Endothelial cell (in vitro differentiated cells): ENCODE measurements around the gene NDST3. TPM values are rescaled to one million over a fixed set of nuclear protein-coding genes. Genes with fewer than 3 reads are reported as not detected.

Experiments
- DNase-seq: peaks from one replicate; pipeline ENCODE4 v3.0.0; 2021; ENCODE audit warnings: low spot score
- H3K27ac Mint-ChIP-seq: one replicate; pipeline ENCODE4 v1.8.0; 2021; ENCODE audit warnings: mixed read lengths, inconsistent platforms; ENCODE audit not compliant: unreplicated experiment
- H3K27me3 Mint-ChIP-seq: one replicate; pipeline ENCODE4 v1.8.0; 2021; ENCODE audit warnings: mild to moderate bottlenecking, moderate library complexity, mixed read lengths, inconsistent platforms; ENCODE audit not compliant: unreplicated experiment
- H3K36me3 Mint-ChIP-seq: one replicate; pipeline ENCODE4 v1.8.0; 2021; ENCODE audit warnings: mild to moderate bottlenecking, low read depth, mixed read lengths, inconsistent platforms; ENCODE audit not compliant: unreplicated experiment
- H3K4me1 Mint-ChIP-seq: one replicate; pipeline ENCODE4 v1.8.0; 2021; ENCODE audit warnings: mild to moderate bottlenecking, mixed read lengths, inconsistent platforms; ENCODE audit not compliant: unreplicated experiment
- H3K4me3 Mint-ChIP-seq: one replicate; pipeline ENCODE4 v1.8.0; 2021; ENCODE audit warnings: mild to moderate bottlenecking, mixed read lengths, inconsistent platforms; ENCODE audit not compliant: unreplicated experiment
- H3K9me3 Mint-ChIP-seq: one replicate; pipeline ENCODE4 v1.8.0; 2021; ENCODE audit warnings: mixed read lengths, inconsistent platforms; ENCODE audit not compliant: unreplicated experiment
- total RNA-seq: library from RNA; stranded (reverse); fragmentation: NEBNext Ultra II Directional; extraction: Animal tissue kit (Norgen Biotek cat#: 25700); gene quantifications from one replicate; pipeline ENCODE4 v1.2.1, GENCODE V29; 2021; ENCODE audit not compliant: unreplicated experiment
- TF ChIP-seq, protein P1 (sequence below): fragments of 200-600 bp; sonication (generic); IDR thresholded peaks from one replicate; pipeline ENCODE4 v1.5.0; 2021; ENCODE audit warnings: antibody characterized with exemption; ENCODE audit not compliant: unreplicated experiment

Gene NDST3
- total RNA-seq, 1 donor from 2014 or later = 11.9 TPM

DNA sequence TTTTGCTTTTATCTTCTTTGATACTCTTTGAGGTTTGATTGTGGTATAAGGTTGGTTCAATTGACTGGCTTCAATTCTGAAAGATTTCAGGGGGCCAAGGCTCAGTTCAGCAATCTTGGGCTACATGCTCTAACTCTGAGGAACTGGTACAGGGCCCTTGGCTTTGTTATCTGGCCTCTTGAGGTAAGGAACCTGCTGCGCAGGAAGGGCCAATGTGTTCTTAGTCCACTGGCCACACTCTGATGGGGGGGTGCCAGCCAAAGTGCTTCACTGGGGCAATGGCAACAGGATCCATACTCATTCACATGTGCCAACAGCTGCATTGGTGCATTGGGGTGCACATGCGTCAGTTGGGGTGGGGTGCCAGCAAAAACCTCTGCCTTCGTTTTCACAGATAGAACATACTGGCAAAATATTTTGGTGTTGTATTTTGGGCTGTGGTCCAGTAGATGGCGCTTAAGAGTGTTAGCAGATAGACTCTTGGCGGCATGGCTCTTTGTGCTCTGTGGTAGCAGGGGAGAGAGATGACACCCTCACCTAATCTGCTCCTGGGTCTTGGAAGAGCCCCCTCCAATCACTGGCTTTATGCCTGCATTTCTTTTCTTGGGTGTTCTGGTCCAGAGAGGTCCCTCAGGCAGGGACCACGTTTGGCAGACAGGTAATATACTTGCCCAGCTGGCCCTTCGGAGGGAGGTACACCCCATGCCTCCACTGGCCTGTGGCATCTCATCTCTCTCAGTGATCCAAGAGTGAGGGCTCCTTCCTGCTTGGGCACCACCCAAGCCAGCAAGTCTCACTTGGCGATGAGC is 42.9 kb downstream of the NDST3 start:
- H3K27me3 Mint-ChIP-seq = peaks cover 1% of the 10 kb centered on the region
- DNase-seq = peak; percentile 27

DNA sequence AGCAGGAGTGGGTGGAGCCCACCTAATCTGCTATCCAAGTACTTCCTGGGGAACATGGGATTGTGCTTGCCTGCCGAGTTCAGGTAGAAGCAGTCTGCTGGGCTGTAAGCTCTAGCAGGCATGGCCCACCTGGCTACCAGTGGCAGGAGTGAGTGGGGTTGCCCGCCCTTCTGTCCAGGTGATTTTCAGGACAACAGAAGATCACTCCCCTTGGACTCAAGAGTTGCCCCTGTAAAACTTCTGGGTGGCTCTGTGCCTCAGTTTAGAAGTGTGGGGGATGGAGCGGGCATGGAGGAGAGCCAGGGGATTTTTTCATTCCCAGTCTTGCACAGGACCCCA is 43.5 kb downstream of the NDST3 start:
- H3K9me3 Mint-ChIP-seq = no peaks in the 10 kb centered on the region
- H3K27ac Mint-ChIP-seq = no peak overlapping the region
- peaks cover 3% of the 10 kb centered on the region for H3K4me1 Mint-ChIP-seq
- peaks cover 1% of the 10 kb centered on the region for H3K27me3 Mint-ChIP-seq
- peaks cover 4% of the 10 kb centered on the region for H3K36me3 Mint-ChIP-seq
- no peak for DNase-seq
- H3K4me3 Mint-ChIP-seq = no peak overlapping the region
- TF ChIP-seq, protein P1, sequence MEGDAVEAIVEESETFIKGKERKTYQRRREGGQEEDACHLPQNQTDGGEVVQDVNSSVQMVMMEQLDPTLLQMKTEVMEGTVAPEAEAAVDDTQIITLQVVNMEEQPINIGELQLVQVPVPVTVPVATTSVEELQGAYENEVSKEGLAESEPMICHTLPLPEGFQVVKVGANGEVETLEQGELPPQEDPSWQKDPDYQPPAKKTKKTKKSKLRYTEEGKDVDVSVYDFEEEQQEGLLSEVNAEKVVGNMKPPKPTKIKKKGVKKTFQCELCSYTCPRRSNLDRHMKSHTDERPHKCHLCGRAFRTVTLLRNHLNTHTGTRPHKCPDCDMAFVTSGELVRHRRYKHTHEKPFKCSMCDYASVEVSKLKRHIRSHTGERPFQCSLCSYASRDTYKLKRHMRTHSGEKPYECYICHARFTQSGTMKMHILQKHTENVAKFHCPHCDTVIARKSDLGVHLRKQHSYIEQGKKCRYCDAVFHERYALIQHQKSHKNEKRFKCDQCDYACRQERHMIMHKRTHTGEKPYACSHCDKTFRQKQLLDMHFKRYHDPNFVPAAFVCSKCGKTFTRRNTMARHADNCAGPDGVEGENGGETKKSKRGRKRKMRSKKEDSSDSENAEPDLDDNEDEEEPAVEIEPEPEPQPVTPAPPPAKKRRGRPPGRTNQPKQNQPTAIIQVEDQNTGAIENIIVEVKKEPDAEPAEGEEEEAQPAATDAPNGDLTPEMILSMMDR = no peak

More for the DNA sequence above, 42.9 kb downstream of the NDST3 start:
- H3K36me3 Mint-ChIP-seq = peaks cover 3% of the 10 kb centered on the region
- H3K4me3 Mint-ChIP-seq = no peak overlapping the region
- H3K4me1 Mint-ChIP-seq = peaks cover 3% of the 10 kb centered on the region
- H3K9me3 Mint-ChIP-seq = no peaks in the 10 kb centered on the region
- TF ChIP-seq, protein P1 = peak; percentile 60
- no peak overlapping the region for H3K27ac Mint-ChIP-seq

DNA sequence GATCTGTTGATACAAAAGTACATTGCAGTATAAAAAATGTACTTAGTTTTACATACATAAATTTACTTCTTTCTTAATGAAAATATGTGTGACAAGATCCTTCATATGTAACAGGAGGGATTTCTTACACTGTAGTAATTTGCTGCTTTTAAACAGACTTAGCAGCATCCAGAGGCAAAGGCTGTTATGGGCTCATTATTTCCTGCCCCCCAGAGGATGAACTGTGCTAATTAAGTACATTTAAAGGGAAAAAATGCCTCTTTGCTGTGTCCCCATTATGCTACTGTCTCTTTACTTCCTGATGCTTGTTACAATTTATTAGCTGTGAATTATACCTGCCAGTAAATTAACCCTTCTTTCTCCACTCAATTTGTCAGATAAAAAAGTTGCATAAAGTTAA is 47.1 kb downstream of the NDST3 start:
- no peaks in the 10 kb centered on the region for H3K27me3 Mint-ChIP-seq
- no peak overlapping the region for H3K4me3 Mint-ChIP-seq
- H3K36me3 Mint-ChIP-seq = peaks cover 4% of the 10 kb centered on the region
- TF ChIP-seq, protein P1 = no peak
- H3K9me3 Mint-ChIP-seq = no peaks in the 10 kb centered on the region
- DNase-seq = no peak
- no peak overlapping the region for H3K27ac Mint-ChIP-seq
- peaks cover 13% of the 10 kb centered on the region for H3K4me1 Mint-ChIP-seq

DNA sequence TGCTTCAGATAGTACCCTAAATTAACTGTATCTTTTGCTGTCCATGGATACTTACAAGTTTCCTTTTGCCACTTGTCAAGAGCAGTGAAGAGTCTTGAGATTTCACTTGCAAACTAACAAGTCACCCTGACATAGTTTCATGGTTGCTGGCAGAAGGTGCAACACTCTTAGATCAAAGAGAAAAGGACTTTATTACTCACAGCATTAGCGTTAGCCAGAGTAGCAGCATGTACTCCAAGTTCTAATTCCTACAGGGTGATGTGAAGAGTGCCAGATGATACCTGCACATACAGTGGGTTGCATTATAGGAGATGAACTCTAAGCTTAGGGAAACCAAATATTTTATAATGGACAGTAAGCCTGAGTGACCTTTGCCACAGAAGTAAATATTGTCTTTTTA is 47.9 kb downstream of the NDST3 start:
- peaks cover 18% of the 10 kb centered on the region for H3K4me1 Mint-ChIP-seq
- H3K9me3 Mint-ChIP-seq = no peaks in the 10 kb centered on the region
- no peak overlapping the region for H3K27ac Mint-ChIP-seq
- H3K4me3 Mint-ChIP-seq = no peak overlapping the region
- peaks cover 4% of the 10 kb centered on the region for H3K36me3 Mint-ChIP-seq
- H3K27me3 Mint-ChIP-seq = no peaks in the 10 kb centered on the region
- DNase-seq = no peak
- TF ChIP-seq, protein P1 = no peak

DNA sequence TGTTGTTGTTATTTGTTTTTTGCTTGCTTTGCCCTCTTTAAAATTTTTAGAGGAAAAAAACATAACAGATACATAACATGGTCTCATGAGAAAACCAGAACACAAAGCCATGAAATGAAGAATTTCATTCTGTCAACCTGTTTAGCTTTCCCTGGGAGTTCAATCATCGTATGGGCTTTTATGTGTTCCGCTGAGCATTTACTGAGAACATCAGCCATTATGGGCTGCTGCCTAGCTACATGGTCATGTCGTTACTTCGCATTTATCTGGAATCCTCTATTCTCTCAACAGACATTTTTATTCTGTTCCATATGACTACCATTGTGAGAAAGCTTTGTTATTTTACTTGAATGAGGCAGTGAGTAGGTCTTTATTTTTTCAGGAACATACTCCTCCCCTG is 51.4 kb downstream of the NDST3 start:
- Mint-ChIP-seq H3K27ac (peak overlapping the region; percentile 76), H3K4me3 (no peak overlapping the region), H3K9me3 (no peaks in the 10 kb centered on the region), H3K27me3 (peaks cover 1% of the 10 kb centered on the region), H3K4me1 (peaks cover 28% of the 10 kb centered on the region), H3K36me3 (peaks cover 4% of the 10 kb centered on the region)
- TF ChIP-seq, protein P1 = no peak
- no peak for DNase-seq
